Colon (tissue), 2 donors: ENCODE measurements around the gene SCN4A.
"Not testable (repeated sequence)": the region's sequence is repeated elsewhere in the genome, so short reads cannot be mapped to it uniquely, and the experiment has no call there.

ENCODE experiments used
- FAIRE-seq: peaks from 2 replicates; lab custom pipeline; 2012; peaks lifted over from hg19 to GRCh38; lab: Jason Lieb, UNC
- donor health status: control.
- donor health status: control.

SCN4A gene

DNA sequence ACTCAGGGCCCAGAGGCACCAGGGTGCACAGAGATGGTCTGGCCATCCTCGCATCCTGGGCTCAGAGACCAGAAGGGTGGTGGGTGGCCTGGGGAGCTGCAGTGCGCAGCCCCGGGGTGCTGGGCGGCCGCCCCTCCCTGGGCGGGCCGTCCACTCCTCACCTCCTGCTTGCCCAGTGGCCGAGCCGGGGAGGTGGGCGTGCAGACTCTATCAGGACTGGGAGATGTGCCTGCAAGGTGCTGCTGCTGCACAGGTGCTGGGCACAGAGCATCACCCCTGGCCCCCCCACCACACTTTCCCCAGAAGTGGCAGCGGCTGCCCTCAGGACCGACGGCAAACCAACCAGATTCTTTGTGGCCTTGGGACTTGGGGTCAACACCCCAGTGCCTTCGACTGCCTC is at the start of gene SCN4A:
Gene SCN4A (minus strand): TSS at position 123 of the 400 bp plus-strand sequence. CDS start 77 bp downstream, at position 46.
- FAIRE-seq: no peak

DNA sequence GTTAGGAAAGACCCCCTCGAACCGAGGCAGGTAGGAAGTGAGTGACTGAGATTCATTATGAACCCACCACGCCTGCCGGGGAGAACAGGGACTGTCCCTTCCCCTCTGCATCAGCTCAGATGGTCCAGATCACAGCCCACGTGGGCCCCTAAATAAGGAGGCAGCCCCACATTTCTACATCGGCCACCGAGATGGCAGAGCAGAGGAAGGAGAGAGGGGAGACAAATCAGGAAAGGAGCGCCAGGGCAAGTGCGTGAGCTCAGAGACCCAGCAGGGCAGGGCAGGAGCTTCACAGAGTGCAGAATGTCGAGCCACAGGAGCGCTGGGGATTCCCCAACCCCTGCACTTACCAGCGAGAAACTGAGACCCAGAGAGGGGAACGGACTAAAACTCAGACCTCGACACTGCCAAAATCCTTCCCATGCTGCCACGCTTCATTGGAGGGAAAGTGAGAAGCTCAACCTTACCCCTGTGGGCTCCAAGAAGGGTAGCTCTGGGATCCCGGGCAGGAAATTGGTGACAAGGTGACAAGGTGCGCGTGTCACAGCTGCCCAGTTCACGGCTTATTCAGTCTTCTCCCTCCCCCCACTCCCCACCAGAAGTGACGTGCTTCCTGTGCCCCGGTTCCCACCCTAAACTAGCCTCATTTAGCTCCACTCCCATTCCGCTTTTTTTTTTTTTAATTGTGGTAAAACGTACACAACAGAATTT is 47.5 kb upstream of the SCN4A start, which contains the start of gene ICAM2:
Gene ICAM2 (minus strand): TSS at position 578 of the 711 bp plus-strand sequence. CDS start 13,942 bp downstream, outside the sequence.
- no peak for FAIRE-seq

DNA sequence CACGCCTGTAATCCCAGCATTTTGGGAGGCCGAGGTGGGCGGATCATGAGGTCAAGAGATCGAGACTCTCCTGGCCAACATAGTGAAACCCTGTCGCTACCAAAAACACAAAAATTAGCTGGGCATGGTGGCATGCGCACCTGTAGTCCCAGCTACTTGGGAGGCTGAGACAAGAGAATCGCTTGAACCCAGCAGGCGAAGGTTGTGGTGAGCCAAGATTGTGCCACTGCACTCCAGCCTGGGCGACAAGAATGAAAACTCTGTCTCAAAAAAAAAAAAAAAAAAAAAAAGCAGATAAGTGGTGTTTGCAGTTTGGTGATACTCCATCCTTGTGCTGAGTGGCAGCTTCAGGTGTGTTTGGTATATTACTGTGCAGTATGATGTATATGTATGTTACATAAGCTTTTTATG is 46.8 kb upstream of the SCN4A start:
- not testable (repeated sequence) for FAIRE-seq

DNA sequence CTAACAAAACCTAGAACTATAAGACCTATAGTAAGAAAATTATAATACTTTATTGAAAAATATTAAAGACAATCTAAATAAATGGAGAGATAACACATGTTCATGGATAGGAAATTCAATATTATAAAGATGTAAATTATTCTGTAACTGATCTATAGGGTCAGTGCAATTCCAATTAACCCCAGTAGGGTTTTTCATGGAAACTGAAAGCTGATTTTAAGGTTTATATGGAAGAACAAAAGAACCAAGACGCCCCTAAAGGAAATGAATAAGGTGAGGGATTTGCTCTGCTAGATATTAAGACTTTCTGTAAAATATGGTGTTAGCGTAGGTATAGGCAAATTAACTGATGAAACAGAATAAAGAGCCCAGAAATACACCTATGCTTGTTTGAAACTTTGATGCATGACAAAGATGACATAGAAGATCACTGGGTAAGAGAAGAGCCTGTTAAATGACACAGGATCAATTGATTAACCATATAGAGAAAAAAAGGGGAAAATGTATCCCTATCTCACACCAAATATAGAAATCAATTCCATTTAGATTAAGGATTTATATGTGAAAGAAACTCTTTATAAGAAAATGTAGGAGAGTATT is 44.8 kb upstream of the SCN4A start:
- no peak for FAIRE-seq

DNA sequence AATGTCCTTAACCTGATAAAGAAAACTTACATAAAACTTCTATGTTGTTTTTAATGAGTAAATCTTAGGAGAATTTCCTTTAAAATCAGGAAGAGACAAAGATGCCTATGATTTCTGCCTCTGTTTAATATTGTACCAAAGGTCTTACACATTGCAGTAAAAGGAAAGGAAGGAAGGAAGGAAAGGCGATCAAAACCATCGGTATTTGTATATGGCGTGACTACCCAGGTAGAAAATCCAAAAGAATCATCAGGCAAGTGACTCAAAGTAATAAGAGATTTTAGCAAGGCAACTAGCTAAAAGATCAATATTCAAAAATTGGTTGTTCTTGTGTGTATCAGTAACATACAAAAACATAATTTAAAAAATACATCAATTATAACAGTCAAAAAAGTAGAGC is 44.3 kb upstream of the SCN4A start:
- FAIRE-seq: no peak

DNA sequence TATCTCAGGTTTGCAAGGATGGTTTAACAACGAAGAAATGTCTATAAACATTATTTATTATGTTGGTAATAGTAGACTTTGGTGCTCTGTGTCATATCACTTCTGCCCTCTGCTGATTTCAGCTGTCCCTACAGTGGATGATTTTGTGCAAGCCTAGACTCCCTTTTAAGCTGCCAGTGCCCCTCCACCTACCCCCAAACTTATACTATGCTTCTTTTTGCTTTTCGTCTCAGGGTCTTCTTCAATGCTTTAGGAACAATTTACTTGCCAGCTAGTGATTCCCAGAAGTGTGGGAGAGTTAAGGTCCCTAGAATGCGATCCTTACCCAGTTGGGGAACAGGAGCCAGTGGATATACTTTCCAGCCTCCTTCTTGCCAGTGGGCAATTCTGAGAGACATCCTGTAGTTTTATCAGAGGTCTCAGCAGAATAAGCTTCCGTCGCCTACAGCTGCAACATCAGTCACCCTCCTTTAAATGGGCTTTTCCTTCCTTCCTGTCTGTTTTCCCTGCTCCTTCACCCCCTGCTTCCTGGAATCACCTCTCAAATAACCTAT is 43.6 kb upstream of the SCN4A start:
- FAIRE-seq: no peak

DNA sequence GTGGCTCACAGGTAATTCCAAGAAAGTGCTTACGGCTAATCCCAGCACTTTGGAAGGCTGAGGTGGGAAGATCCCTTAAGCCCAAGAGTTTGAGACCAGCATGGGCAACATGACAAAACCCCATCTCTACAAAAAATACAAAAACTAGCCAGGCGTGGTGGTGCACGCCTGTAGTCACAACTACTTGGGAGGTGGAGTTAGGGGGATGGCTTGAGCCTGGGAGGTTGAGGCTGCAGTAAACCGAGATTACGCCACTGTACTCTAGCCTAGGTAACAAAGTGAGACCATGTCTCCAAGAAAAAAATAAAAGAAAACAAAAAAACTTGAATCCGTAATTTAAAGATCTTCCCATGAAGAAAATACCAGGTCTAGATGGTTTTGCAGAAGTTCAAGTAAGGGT is 42.7 kb upstream of the SCN4A start:
- no peak for FAIRE-seq

DNA sequence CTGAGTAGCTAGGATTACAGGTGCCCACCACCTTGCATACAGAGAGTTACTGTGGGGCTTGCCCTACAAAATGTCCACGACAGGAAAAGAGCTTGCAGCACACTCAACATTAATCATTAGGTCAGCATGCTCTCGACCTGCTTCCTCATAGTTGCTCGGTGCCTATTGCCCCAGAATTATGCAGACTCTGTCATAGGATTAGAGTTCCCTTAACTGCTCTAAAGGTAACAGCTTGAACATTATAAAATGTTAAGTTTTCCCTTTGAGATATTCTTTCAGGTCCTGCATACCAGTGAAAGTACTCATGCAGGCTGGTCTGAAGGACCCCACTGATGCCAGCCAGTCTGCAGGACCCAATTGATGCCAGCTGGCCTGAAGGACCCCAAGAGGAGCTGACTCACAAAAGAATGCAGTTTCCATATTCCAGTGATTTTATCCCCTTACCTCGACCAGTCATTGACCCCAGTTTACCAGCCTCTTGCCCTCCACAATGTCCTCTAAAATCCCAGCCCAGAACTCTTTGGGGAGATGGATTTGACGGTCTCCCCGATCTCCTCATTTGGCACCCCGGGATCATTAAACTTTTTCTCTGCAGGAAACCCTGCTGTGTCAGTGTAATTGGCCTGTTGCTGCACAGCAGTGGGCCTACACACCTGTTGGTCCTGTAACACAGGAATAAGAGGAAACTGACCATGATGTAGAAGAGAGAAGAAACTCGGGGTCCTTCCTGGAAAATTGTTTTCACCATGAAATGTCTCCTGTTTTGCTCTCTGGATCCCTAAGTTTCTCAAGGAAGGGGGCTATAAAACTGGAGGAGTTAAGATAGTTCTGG is 37.1 kb upstream of the SCN4A start:
- no peak for FAIRE-seq

DNA sequence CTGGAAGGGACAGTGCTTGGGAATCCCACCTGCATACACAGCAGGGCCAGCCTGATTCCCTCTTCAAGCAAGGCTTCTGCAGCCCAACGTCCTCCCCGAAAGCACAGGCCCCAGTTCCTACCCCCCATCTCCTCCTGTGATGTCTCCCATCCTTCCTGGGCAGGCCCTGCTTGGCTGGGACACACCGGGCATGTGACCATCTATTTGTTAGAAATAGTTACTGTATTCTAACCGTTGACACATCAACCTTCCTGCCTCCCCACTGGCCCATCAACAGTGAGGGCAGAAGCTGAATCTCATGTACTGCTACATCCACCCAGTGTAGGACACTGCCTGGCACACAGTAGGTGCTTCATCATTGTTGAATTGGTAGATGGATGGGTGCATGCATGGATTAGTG is 36.1 kb upstream of the SCN4A start:
- no peak for FAIRE-seq

DNA sequence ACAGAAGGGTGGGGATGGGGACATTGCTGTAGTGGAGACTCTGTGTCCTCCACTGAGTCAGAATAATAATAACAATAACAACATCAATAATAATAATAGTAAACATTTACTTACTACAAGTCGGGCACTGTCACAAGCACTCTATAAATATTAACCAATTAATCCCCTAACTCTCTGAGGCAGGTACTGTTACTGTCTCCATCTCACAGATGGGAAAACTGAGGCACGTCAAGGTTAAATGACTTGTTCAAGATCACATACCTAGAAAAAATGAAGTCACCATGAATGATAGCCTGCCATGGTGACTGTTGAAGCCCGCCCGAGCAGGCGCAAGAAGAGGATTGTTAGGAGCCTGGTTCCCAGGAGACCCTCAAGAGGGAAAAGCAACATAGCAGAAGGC is 35.6 kb upstream of the SCN4A start:
- no peak for FAIRE-seq

DNA sequence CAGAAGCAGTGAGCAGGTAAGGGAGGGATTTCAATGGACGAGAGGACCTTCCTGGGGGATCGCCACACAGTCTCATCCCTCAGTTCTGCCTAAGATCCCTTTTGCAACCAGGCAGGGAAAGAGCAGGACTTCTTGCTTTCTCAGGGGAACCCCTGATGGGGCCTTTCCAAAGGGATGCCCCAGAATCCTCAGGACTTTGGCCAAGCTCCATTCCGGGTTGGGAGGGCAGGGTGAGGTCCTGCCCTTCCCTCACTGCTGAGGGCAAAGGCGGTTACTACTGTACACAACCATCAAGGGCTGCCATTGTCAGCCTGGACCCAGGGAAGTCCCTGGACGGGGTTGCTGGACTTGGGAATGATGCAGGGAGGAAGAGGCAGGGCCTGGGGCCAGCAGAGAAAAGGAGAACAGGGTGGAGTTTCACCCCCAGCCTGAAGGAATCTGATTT is 35.1 kb upstream of the SCN4A start:
- no peak for FAIRE-seq

DNA sequence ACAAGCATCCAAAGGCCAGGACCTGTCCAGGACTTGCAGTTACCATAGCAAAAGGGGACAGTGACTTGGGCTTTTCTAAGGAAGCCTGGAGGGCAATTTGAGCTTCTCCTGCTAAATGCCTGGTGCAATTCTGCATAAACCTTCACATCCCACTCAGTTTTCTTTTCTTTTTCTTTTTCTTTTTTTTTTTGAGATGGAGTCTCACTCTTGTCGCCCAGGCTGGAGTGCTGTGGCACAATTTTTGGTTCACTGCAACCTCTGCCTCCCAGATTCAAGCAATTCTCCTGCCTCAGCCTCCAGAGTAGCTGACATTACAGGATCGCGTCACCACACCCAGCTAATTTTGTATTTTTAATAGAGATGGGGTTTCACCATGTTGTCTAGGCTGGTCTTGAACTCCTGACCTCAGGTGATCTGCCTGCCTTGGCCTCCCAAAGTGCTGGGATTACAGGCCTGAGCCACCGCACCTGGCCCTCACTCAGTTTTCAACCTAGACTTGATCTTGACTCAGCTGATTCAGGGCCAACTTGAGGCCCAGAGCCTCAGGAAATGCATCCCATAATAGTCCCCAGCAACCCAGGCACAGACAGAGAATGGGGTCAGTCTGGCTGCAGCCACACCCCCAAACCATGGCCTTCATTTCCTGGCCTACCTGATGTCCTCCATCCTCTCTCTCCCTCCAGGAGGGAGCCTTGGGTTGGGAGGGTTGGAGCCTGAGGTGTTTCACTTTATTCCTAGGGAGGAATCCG is 34.5 kb upstream of the SCN4A start:
- FAIRE-seq: not testable (repeated sequence)

DNA sequence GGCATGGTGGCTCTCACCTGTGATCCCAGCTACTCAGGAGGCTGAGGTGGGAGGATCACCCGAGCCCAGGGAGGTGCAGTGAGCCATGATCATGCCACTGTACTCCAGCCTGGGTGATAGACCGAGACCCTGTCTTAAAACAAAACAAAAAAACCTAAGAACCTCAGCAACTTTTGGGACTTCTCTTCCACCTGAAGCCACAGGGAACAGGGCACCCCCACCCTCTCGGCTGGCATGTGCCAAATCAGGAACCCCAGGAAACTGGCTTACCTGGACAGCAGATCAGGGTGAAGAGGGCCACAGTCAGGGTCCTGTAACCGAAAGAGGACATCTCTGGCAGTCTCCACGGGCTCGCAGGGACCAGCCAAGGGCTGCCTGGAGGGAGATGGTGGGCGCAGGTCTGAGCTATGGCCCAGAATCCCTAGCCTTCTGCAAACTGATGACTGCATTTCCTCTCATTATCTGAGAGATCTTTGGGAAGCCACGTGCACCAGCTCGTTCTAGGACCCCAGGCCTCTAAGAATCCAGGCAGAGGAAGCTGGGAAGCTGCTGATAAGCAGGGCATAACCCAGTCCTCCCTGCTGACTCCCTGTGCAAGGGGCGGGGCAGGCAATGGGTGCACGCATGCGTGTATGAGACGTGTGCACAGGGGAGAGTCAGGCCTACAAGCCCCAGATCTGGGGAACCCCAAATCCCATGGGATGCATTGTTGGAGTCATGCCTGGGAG is 33.8 kb upstream of the SCN4A start:
- FAIRE-seq: no peak

DNA sequence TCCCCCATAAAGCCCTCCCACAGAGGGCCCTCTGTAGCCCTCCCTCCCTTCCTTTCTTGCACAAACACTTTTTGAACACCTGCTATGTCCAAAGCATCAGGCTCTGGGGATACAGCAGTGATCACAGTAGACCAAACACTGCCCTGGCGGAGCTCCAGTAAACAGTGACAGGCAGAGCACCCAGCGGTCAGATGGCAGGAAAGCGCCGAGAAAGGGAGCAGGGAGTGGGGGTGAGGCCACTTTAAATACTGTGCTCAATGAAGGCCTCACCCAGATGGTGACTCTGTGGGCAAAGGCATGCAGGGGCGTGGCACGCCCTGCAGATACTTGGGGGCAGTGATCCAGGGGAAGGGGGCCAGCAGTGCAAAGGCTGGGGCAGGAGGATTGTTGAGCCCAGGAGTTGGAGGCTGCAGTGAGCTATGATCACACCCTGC is 33.0 kb upstream of the SCN4A start:
- FAIRE-seq: no peak

DNA sequence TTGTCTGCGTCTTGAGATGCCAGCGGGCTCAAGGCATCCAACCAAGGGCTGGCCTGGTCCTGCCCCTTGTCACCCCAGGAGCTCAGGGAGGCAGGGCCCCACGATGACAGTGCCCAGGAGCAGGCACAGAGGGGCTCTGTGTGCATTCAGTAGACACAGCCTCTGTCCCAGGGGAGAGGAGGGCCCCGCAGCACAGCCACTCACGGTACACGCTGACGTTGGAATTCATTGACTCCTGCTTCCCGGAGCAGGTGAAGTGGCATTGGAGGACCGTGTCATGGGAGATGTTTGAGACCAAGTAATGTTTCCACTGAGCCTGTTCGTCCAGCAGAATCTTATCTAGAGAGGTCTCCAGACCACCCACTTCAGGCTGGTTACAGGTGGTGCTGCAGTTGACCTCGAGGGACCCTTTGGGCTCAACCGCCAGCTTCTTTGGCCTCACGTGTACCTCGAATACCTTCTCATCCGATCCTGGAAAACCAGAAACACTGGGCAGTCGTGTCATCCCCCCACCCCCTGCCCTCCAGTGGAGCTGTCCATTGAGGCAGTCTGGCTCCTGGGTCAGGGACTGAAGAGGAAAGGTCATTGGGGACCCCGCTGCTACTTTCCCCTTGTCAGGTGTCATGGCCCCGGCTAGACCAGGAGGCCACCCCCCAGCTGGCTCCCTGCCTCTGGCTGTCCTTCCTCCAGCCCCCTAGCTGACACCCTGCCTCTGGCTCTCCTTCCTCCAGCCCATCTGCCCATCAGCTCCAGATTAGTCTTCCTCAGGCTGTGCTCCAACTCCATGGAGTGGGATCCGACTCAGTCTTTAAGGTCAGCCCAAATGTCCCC is 32.4 kb upstream of the SCN4A start:
- FAIRE-seq: no peak

DNA sequence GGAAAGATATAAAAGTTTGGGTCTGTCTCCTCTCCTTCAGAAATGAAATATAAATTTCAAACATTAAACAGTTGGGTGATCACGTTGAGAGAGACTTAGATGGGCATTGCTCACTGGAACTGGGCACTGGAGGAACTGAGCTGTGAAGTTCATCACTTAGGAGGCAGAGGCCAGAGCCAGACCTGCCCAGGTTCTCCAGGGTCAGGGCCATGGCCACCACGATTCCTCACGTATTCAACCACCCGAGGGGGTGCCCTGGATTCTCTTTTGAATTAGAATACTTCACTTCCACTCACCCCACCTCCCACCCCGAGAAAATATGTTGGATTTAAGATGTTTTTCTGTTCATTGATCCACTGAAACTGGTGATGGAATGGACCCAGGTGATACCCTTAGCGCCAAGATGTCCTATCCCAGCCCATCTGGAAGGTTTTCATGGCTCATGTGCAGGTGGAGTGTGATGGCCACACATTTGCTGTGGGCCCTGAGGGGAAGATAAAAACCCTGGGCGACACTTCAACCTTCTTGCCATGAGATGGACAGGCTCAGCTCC is 31.6 kb upstream of the SCN4A start:
- FAIRE-seq: no peak

DNA sequence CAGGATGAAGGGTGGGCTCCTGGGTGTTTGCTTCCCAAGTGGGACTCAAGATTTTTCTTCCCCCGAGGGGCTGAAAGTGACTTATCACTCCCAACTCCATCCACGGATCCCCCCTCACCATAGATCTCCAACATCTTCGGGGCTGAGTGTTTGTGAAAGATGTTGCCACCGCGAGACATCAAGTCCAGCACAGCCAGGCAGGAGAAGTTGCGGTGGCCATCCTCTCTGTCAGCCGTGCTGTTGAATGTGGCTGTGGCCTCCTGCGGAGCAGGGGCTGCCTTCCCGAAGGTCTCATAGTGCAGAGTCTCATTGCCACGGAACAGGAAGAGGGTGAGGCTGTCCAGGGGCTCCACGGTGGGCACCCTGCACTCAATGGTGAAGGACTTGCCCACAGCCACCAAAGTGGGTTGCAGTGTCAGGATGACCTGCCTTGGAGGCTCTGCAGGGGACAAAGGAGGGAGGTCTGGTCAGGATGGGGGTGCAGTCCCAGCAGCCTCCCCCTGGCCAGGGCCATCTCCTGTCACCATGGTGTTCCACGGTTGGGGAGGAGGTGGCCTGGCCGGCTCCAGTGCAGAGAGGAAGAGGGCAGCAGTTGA is 30.9 kb upstream of the SCN4A start:
- no peak for FAIRE-seq

DNA sequence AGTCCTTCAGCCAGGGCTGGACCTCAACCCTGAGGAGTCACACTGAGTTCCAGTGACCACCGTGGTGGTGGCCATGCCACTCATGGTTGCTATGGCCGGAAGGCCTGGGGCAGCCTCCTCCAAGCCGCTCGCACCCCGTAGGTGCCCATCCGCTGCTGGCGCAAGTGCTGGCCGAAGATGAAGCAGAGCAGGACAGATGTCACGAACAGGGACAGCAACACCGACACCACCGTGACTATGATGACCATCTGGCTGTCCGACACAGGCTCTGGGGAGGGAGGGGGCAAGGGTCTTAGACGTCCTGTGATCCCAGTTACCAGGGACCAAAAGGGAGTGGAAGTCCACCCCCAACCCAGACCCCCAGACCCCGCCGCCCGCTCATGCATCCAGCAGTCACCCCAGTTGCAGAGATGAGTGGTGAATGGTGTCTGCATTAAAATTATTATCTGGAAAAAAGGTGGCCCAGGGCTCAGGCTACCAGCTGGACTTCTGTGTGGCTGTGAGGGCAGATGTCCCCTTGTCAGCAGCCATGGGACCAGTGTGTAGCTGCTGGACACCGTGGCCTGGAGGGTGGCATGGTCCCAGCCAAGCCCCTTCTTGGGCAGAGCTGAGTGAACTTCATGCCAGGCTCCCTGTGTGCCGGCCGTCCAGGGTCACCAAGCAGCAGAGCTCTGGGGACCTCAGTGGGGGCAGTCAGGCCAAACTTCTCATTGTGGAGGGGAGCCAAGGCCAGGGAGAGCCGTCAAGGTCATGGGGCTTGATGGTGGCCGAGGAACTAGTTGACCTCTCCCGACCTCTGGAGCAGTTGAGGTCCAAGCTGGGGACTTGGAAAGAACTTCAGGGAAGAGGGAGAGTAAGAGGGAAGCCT is 30.2 kb upstream of the SCN4A start:
- FAIRE-seq: no peak
